Measurements from ENCODE around the gene NUDT9.

DNA sequence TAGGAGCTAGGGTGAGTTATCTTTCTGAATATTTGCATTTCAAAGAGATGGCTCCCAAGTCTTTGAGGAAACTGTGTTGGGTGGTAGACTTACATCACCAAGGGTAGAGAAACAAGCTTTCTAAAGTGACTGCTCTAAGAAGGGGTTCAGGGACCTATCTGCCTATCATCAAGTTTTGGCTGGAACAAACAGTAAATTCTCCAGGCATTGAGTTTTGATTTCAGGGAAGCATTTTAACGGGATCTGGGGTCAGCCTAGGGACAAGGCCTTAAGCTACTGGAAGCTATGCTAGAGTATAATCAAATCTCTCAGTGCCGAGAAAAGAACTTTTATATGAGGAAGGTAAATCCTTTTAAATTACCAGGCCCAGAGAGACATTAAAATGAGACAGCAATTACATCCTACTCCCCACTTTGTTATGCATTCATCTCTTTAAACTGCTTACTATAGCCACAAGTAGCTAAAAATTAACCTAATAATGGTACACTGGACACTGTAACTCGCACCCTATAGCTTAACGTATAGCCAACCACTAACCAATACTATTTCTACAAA lies 2.0 kb upstream of the NUDT9 start:
- TF ChIP-seq CTCF (IDR thresholded peaks at IDR 0.05; ENCODE audit: low read depth, low read length, poor library complexity, severe bottlenecking): no peak
- no peak for TF ChIP-seq EZH2phosphoT487 (IDR thresholded peaks at IDR 0.05; ENCODE audit: borderline replicate concordance, low read length)
